Peyer's patch (tissue), 4 donors: Measurements from ENCODE around the gene SORL1.

Source experiments
- POLR2A ChIP-seq, 2 donors: fragments of 450-650 bp; IDR thresholded peaks; one replicate each; pipeline ENCODE4 v1.5.1; 2017; ENCODE audit warnings: antibody characterized with exemption in 2 of 2, mild to moderate bottlenecking in 2 of 2, moderate library complexity in 2 of 2
- TF ChIP-seq, protein P1 (sequence below), 6 experiments: fragments of 450-650 bp in 4 of 6; fragments of 200-600 bp in 2 of 6; sonication (generic) in 1 of 6; IDR thresholded peaks; one replicate each; pipeline ENCODE4 v1.5.1; 2017 to 2019; ENCODE audit warnings: antibody characterized with exemption in 6 of 6, mild to moderate bottlenecking in 3 of 6, moderate library complexity in 1 of 6

DNA sequence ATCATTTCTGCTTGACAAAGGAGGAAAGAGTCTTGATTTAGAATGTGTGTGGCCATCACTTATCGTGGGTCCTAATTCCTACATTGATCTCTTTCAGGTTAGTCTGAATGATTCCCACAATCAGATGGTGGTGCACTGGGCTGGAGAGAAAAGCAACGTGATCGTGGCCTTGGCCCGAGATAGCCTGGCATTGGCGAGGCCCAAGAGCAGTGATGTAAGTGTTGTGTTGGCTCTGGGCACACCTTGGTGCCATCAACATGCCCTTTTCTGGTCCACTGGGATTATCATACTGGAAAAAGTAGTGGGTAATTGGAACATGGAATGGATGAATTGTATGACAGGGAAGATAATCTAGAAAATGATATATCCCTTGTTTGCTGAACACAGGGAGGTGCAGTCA, 17.8 kb downstream of the SORL1 start:
- no peak for TF ChIP-seq POLR2A (IDR thresholded peaks at IDR 0.05)
- TF ChIP-seq, protein P1, sequence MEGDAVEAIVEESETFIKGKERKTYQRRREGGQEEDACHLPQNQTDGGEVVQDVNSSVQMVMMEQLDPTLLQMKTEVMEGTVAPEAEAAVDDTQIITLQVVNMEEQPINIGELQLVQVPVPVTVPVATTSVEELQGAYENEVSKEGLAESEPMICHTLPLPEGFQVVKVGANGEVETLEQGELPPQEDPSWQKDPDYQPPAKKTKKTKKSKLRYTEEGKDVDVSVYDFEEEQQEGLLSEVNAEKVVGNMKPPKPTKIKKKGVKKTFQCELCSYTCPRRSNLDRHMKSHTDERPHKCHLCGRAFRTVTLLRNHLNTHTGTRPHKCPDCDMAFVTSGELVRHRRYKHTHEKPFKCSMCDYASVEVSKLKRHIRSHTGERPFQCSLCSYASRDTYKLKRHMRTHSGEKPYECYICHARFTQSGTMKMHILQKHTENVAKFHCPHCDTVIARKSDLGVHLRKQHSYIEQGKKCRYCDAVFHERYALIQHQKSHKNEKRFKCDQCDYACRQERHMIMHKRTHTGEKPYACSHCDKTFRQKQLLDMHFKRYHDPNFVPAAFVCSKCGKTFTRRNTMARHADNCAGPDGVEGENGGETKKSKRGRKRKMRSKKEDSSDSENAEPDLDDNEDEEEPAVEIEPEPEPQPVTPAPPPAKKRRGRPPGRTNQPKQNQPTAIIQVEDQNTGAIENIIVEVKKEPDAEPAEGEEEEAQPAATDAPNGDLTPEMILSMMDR (IDR thresholded peaks at IDR 0.05): no peak
